DOHH2 (cell line): ENCODE measurements around the gene CUBN.

Experiments used
- H3F3A ChIP-seq: fragments of 200-600 bp; sonication (generic), shearing (Covaris generic); 2 replicates; pipeline ENCODE4 v1.6.0; 2016; ENCODE audit warnings: antibody characterized with exemption, mild to moderate bottlenecking; ENCODE audit not compliant: control insufficient read depth, insufficient read depth
- H3K27ac ChIP-seq: fragments of 200-600 bp; sonication (generic); 2 replicates; pipeline ENCODE4 v1.5.1; 2014; ENCODE audit warnings: low read depth, mild to moderate bottlenecking, low read length, moderate library complexity
- H3K27me3 ChIP-seq: fragments of 200-600 bp; sonication (generic); 2 replicates; pipeline ENCODE4 v1.6.1; 2014; ENCODE audit warnings: mild to moderate bottlenecking, low read length, mixed read lengths; ENCODE audit not compliant: control insufficient read depth
- H3K36me3 ChIP-seq: fragments of 200-600 bp; sonication (generic); 2 replicates; pipeline ENCODE4 v1.6.1; 2014; ENCODE audit warnings: mild to moderate bottlenecking, low read length, moderate library complexity, mixed read lengths; ENCODE audit not compliant: control insufficient read depth
- H3K4me1 ChIP-seq: fragments of 200-600 bp; sonication (generic); 2 replicates; pipeline ENCODE4 v1.6.1; 2014; ENCODE audit warnings: mild to moderate bottlenecking, low read length, mixed read lengths; ENCODE audit not compliant: control insufficient read depth
- H3K4me2 ChIP-seq: fragments of 200-600 bp; sonication (generic); 2 replicates; pipeline ENCODE4 v1.6.0; 2014; ENCODE audit warnings: mild to moderate bottlenecking, low read length, moderate library complexity
- H3K4me3 ChIP-seq: fragments of 200-600 bp; sonication (generic); 2 replicates; pipeline ENCODE4 v1.5.1; 2014; ENCODE audit warnings: mild to moderate bottlenecking, low read length, mixed read lengths
- H3K79me2 ChIP-seq: fragments of 200-600 bp; sonication (generic); 2 replicates; pipeline ENCODE4 v1.6.1; 2014; ENCODE audit warnings: mild to moderate bottlenecking, low read length, mixed read lengths; ENCODE audit not compliant: control insufficient read depth
- H3K9me2 ChIP-seq: fragments of 200-600 bp; sonication (generic); replicated peaks from 2 replicates; pipeline ENCODE4 v1.6.1; 2014; ENCODE audit warnings: mild to moderate bottlenecking, low read length, mixed read lengths; ENCODE audit not compliant: control insufficient read depth
- H3K9me3 ChIP-seq: fragments of 200-600 bp; sonication (generic); 2 replicates; pipeline ENCODE4 v1.6.1; 2014; ENCODE audit warnings: antibody characterized with exemption, low read length, mixed read lengths; ENCODE audit not compliant: control insufficient read depth, insufficient read depth
- H4K20me1 ChIP-seq: fragments of 200-600 bp; sonication (generic); 2 replicates; pipeline ENCODE4 v1.6.0; 2014; ENCODE audit warnings: low read depth, mild to moderate bottlenecking, antibody characterized with exemption, low read length, moderate library complexity; ENCODE audit not compliant: control insufficient read depth, insufficient read depth
- CTCF ChIP-seq: fragments of 200-600 bp; sonication (generic); IDR thresholded peaks from one replicate; pipeline ENCODE4 v1.5.1; 2014; ENCODE audit warnings: antibody characterized with exemption, mild to moderate bottlenecking, low read depth, low read length; ENCODE audit not compliant: poor library complexity, severe bottlenecking
- EZH2phosphoT487 ChIP-seq: fragments of 200-600 bp; sonication (generic); IDR thresholded peaks from 2 replicates; pipeline ENCODE4 v1.6.1; 2017; ENCODE audit warnings: borderline replicate concordance, mild to moderate bottlenecking, antibody characterized with exemption, low read length, moderate library complexity, mixed read lengths

Gene CUBN

DNA sequence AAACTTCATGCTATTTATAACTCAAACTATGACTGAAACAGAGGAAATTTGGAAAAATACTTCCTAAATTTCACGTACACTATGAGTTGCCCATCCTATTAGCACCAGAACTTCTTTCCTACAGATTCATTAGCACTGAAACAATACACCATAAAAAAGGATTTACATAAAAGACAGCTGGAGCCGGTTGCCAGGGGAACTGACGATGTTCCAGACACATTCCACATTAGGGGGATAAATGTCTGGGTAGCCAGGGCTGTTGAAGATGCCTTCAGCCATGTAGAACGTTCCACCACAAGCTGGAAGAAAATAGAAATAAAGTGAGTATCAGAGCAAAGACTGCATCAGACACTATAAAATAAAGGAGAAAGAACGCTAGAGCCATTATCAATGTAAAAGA is 182.5 kb downstream of the CUBN start:
- Histone ChIP-seq H3K27ac (no peak overlapping the region), H3K36me3 (no peaks in the 10 kb centered on the region), H3K9me3 (no peaks in the 10 kb centered on the region), H4K20me1 (no peaks in the 10 kb centered on the region), H3K9me2 (no peaks in the 10 kb centered on the region), H3K79me2 (no peaks in the 10 kb centered on the region), H3K27me3 (no peaks in the 10 kb centered on the region), H3K4me1 (no peaks in the 10 kb centered on the region), H3K4me2 (no peak overlapping the region), H3K4me3 (no peak overlapping the region), H3F3A (no peaks in the 10 kb centered on the region)
- TF ChIP-seq EZH2phosphoT487 (no peak), CTCF (no peak)

DNA sequence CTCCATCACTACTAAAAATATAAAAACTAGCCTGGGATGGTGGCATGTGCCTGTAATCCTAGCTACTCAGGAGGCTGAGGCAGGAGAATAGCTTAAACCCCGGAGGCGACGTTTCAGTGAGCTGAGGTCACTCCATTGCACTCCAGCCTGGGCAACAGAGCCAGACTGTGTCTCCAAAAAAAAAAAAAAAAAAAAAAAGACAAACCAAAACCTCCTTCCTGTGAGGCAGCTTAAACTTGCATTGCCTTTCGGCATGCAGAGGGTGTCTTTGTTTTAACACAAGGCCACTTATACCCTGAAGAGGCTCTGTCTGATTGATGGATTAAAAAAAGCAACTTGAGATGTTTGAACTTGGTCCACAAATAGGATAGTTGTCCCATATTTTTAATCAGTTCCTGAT is 184.0 kb downstream of the CUBN start:
- H3K4me2 ChIP-seq, result no peak overlapping the region
- no peaks in the 10 kb centered on the region for H3K9me2 ChIP-seq
- no peaks in the 10 kb centered on the region for H3K4me1 ChIP-seq
- no peaks in the 10 kb centered on the region for H3K79me2 ChIP-seq
- H3K4me3 ChIP-seq, result no peak overlapping the region
- TF ChIP-seq CTCF (no peak), EZH2phosphoT487 (no peak)
- no peak overlapping the region for H3K27ac ChIP-seq
- no peaks in the 10 kb centered on the region for H3K36me3 ChIP-seq
- no peaks in the 10 kb centered on the region for H3K27me3 ChIP-seq
- H3K9me3 ChIP-seq, result no peaks in the 10 kb centered on the region
- H4K20me1 ChIP-seq, result no peaks in the 10 kb centered on the region
- no peaks in the 10 kb centered on the region for H3F3A ChIP-seq

- no peaks in the 10 kb centered on the region for H3K79me2 ChIP-seq
- H3K4me1 ChIP-seq, result no peaks in the 10 kb centered on the region
- H3K27ac ChIP-seq, result no peak overlapping the region
- no peak for TF ChIP-seq CTCF
- no peak for TF ChIP-seq EZH2phosphoT487
- no peaks in the 10 kb centered on the region for H3F3A ChIP-seq
- H4K20me1 ChIP-seq, result no peaks in the 10 kb centered on the region
- H3K36me3 ChIP-seq, result no peaks in the 10 kb centered on the region
- H3K9me2 ChIP-seq, result no peaks in the 10 kb centered on the region
- H3K4me3 ChIP-seq, result no peak overlapping the region
- H3K9me3 ChIP-seq, result no peaks in the 10 kb centered on the region
- H3K4me2 ChIP-seq, result no peak overlapping the region
- H3K27me3 ChIP-seq, result no peaks in the 10 kb centered on the region
These were observed 184.6 kb downstream of the CUBN start for GRCh38 chr10:16944986-16945385.

- H3K9me3 ChIP-seq, result no peaks in the 10 kb centered on the region
- no peaks in the 10 kb centered on the region for H3K9me2 ChIP-seq
- H3K4me2 ChIP-seq, result no peak overlapping the region
- no peaks in the 10 kb centered on the region for H3K27me3 ChIP-seq
- no peaks in the 10 kb centered on the region for H3K79me2 ChIP-seq
- H3F3A ChIP-seq, result no peaks in the 10 kb centered on the region
- H4K20me1 ChIP-seq, result no peaks in the 10 kb centered on the region
- H3K27ac ChIP-seq, result no peak overlapping the region
- no peaks in the 10 kb centered on the region for H3K36me3 ChIP-seq
- H3K4me3 ChIP-seq, result no peak overlapping the region
- TF ChIP-seq EZH2phosphoT487, result no peak
- TF ChIP-seq CTCF, result no peak
- no peaks in the 10 kb centered on the region for H3K4me1 ChIP-seq
These were observed 185.2 kb downstream of the CUBN start for GRCh38 chr10:16944402-16944801.
